Kidney epithelial cell (primary cell): ENCODE data around the gene AKAP3. TPM values are rescaled to one million over a fixed set of nuclear protein-coding genes. Genes with fewer than 3 reads are reported as not detected.
A peak's percentile ranks its signal among the peaks of the same experiment; 100 is the strongest.

Experiments used
- DNase-seq: peaks from one replicate; pipeline ENCODE4 v3.0.0-alpha.2; 2010; ENCODE audit warnings: low read depth
- H3K27me3 ChIP-seq: 2 replicates; pipeline ENCODE4 v1.6.0; 2011; ENCODE audit warnings: low read length; ENCODE audit not compliant: control insufficient read depth, insufficient read depth
- H3K36me3 ChIP-seq: 2 replicates; pipeline ENCODE4 v1.5.1; 2011; ENCODE audit warnings: low read length; ENCODE audit not compliant: control insufficient read depth, insufficient read depth
- H3K4me3 ChIP-seq: 2 replicates; pipeline ENCODE4 v1.5.1; 2011; ENCODE audit warnings: low read depth, mild to moderate bottlenecking, control low read depth, low read length
- CTCF ChIP-seq: IDR thresholded peaks from 2 replicates; pipeline ENCODE4 v1.5.1; 2011; ENCODE audit warnings: mild to moderate bottlenecking, moderate library complexity, low read length, control low read depth, inconsistent platforms; ENCODE audit not compliant: insufficient read depth, poor library complexity, severe bottlenecking
- total RNA-seq: library from RNA; depleted of rRNA; stranded (reverse); fragments of >200 nt; gene quantifications from 2 replicates; pipeline ENCODE4 v1.2.3, GENCODE V29; 2015

Gene AKAP3
- total RNA-seq, 1 donor from 2014 or later = 6.6 TPM

- H3K36me3 ChIP-seq = peaks cover 2% of the 10 kb centered on the region
- H3K4me3 ChIP-seq = no peak overlapping the region
- TF ChIP-seq CTCF = no peak
- no peak for DNase-seq
- H3K27me3 ChIP-seq = no peaks in the 10 kb centered on the region
These were observed 16.4 kb upstream of the AKAP3 start for GRCh38 chr12:4665236-4665635.

- peaks cover 2% of the 10 kb centered on the region for H3K36me3 ChIP-seq
These were observed 15.2 kb upstream of the AKAP3 start for GRCh38 chr12:4663971-4664505.

GRCh38 chr12:4653691-4654090 lies 4.8 kb upstream of the AKAP3 start:
- Histone ChIP-seq H3K36me3 (peaks cover 1% of the 10 kb centered on the region), H3K27me3 (no peaks in the 10 kb centered on the region), H3K4me3 (no peak overlapping the region)
- no peak for TF ChIP-seq CTCF
- DNase-seq = no peak

More at GRCh38 chr12:4663971-4664505, 15.2 kb upstream of the AKAP3 start:
- H3K27me3 ChIP-seq = no peaks in the 10 kb centered on the region
- no peak for TF ChIP-seq CTCF
- no peak overlapping the region for H3K4me3 ChIP-seq
- DNase-seq = peak; percentile 35

- no peak for TF ChIP-seq CTCF
- Histone ChIP-seq H3K36me3 (peaks cover 1% of the 10 kb centered on the region), H3K27me3 (no peaks in the 10 kb centered on the region), H3K4me3 (no peak overlapping the region)
- DNase-seq = no peak
These were observed 4.4 kb upstream of the AKAP3 start for GRCh38 chr12:4653257-4653656.

DNA sequence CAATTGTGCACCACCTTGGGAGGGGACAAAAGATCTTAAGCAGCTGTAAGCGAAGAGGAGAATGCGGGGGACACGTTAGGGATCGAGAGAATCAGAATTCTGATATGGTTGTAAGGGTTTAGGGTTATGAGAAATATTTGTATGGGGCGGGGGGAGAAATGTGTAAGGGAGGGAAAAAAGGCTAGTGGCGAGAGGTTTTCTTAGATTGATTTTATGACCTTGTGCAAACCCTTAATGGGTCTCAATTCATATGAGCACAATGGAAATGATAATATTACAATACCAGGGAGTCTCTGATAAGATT lies 459 bp upstream of the AKAP3 start:
- no peak for DNase-seq
- Histone ChIP-seq H3K4me3 (peak overlapping the region; percentile 82), H3K36me3 (peaks cover 1% of the 10 kb centered on the region), H3K27me3 (no peaks in the 10 kb centered on the region)
- no peak for TF ChIP-seq CTCF

- Histone ChIP-seq H3K27me3 (no peaks in the 10 kb centered on the region), H3K36me3 (no peaks in the 10 kb centered on the region)
- no peak for DNase-seq
These were observed 749 bp downstream of the AKAP3 start for GRCh38 chr12:4648104-4648500.

More at GRCh38 chr12:4648104-4648500, 749 bp downstream of the AKAP3 start:
- no peak for TF ChIP-seq CTCF
- peak overlapping the region; percentile 82 for H3K4me3 ChIP-seq
